ENCODE measurements around the gene AKAP7. TPM values are rescaled to one million over a fixed set of nuclear protein-coding genes. Genes with fewer than 3 reads are reported as not detected.

AKAP7 gene
- total RNA-seq, 1 experiment from 2014 or later: 3.1 TPM

- H3K4me2 ChIP-seq (ENCODE audit: low read length): no peak overlapping the region
- H3K4me3 ChIP-seq (replicated peaks in 1 of 2; ENCODE audit: low read depth in 1 of 2, low read length in 2 of 2): no peak overlapping the region
- CTCF ChIA-PET: no interaction called here
- no peaks in the 10 kb centered on the region for H4K20me1 ChIP-seq (ENCODE audit: insufficient read depth)
- H3K36me3 ChIP-seq (ENCODE audit: control insufficient read depth in 1 of 2, insufficient read depth in 2 of 2, low read length in 2 of 2): no peaks in the 10 kb centered on the region
- BruUV-seq (replicated peaks): no TSS peak
- H3K79me2 ChIP-seq (ENCODE audit: insufficient read depth, low read length): no peaks in the 10 kb centered on the region
- H3K27me3 ChIP-seq (ENCODE audit: insufficient read depth, low read length): no peaks in the 10 kb centered on the region
- no peaks in the 10 kb centered on the region for H3K9me2 ChIP-seq (ENCODE audit: insufficient read depth)
- TF ChIP-seq EZH2phosphoT487 (IDR thresholded peaks at IDR 0.05; ENCODE audit: borderline replicate concordance): no peak
- no peak for TF ChIP-seq JUND (IDR thresholded peaks at IDR 0.05)
- no peak for TF ChIP-seq EZH2 (IDR thresholded peaks at IDR 0.05)
- TF ChIP-seq, protein P1, sequence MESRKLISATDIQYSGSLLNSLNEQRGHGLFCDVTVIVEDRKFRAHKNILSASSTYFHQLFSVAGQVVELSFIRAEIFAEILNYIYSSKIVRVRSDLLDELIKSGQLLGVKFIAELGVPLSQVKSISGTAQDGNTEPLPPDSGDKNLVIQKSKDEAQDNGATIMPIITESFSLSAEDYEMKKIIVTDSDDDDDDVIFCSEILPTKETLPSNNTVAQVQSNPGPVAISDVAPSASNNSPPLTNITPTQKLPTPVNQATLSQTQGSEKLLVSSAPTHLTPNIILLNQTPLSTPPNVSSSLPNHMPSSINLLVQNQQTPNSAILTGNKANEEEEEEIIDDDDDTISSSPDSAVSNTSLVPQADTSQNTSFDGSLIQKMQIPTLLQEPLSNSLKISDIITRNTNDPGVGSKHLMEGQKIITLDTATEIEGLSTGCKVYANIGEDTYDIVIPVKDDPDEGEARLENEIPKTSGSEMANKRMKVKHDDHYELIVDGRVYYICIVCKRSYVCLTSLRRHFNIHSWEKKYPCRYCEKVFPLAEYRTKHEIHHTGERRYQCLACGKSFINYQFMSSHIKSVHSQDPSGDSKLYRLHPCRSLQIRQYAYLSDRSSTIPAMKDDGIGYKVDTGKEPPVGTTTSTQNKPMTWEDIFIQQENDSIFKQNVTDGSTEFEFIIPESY (IDR thresholded peaks at IDR 0.05; ENCODE audit: extremely low read depth, insufficient replicate concordance, low read length): no peak
- TF ChIP-seq, protein P2, sequence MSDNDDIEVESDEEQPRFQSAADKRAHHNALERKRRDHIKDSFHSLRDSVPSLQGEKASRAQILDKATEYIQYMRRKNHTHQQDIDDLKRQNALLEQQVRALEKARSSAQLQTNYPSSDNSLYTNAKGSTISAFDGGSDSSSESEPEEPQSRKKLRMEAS (IDR thresholded peaks at IDR 0.05): no peak
- no peak for TF ChIP-seq FOSL1 (IDR thresholded peaks at IDR 0.05; ENCODE audit: low read depth)
- no peak for TF ChIP-seq POLR2AphosphoS5 (IDR thresholded peaks at IDR 0.05; ENCODE audit: low read depth, low read length)
- no peak for TF ChIP-seq YY1 (IDR thresholded peaks at IDR 0.05; ENCODE audit: extremely low read depth, insufficient replicate concordance, low read depth, low read length)
- TF ChIP-seq REST (IDR thresholded peaks at IDR 0.05; ENCODE audit: low read depth): no peak
- no peak for TF ChIP-seq SRF (IDR thresholded peaks at IDR 0.05; ENCODE audit: low read depth)
- no peak for TF ChIP-seq SP1 (IDR thresholded peaks at IDR 0.05; ENCODE audit: low read depth)
- no peak for TF ChIP-seq EGR1 (IDR thresholded peaks at IDR 0.05; ENCODE audit: low read depth)
- TF ChIP-seq, protein P3, sequence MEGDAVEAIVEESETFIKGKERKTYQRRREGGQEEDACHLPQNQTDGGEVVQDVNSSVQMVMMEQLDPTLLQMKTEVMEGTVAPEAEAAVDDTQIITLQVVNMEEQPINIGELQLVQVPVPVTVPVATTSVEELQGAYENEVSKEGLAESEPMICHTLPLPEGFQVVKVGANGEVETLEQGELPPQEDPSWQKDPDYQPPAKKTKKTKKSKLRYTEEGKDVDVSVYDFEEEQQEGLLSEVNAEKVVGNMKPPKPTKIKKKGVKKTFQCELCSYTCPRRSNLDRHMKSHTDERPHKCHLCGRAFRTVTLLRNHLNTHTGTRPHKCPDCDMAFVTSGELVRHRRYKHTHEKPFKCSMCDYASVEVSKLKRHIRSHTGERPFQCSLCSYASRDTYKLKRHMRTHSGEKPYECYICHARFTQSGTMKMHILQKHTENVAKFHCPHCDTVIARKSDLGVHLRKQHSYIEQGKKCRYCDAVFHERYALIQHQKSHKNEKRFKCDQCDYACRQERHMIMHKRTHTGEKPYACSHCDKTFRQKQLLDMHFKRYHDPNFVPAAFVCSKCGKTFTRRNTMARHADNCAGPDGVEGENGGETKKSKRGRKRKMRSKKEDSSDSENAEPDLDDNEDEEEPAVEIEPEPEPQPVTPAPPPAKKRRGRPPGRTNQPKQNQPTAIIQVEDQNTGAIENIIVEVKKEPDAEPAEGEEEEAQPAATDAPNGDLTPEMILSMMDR (IDR thresholded peaks at IDR 0.05 in 2 of 3, conservative IDR thresholded peaks at IDR 0.05 in 1 of 3; ENCODE audit: borderline replicate concordance in 1 of 3, insufficient read depth in 1 of 3, low read depth in 2 of 3, low read length in 2 of 3): no peak
- TF ChIP-seq SIN3A (IDR thresholded peaks at IDR 0.05; ENCODE audit: low read depth): no peak
- no peak for TF ChIP-seq CBX3 (IDR thresholded peaks at IDR 0.05; ENCODE audit: low read depth)
- no peak for TF ChIP-seq ZFX (IDR thresholded peaks at IDR 0.05)
- no peak for TF ChIP-seq RAD21 (IDR thresholded peaks at IDR 0.05; ENCODE audit: low read depth)
- no peak for TF ChIP-seq ELF1 (IDR thresholded peaks at IDR 0.05; ENCODE audit: borderline replicate concordance, low read depth)
- no peak for TF ChIP-seq POLR2A (IDR thresholded peaks at IDR 0.05; ENCODE audit: borderline replicate concordance, extremely low read depth, insufficient read depth, insufficient read length)
- no peak for TF ChIP-seq ZNF274 (IDR thresholded peaks at IDR 0.05; ENCODE audit: low read depth, low read length)
- RAD21 ChIA-PET (ENCODE audit: low non-redundant PET in 1 of 2, low total read pairs in 2 of 2, uncharacterized antibody in 2 of 2, unreplicated experiment in 2 of 2): no interaction called here
- ATAC-seq (no peak), DNase-seq (ENCODE audit: low read depth, low spot score) (no peak)
- POLR2A ChIA-PET: no interaction called here
- intact Hi-C loops (cut with micrococcal nuclease): no loop called here
- H3K4me1 ChIP-seq (ENCODE audit: control insufficient read depth in 1 of 2, insufficient read depth in 2 of 2, low read length in 2 of 2): no peaks in the 10 kb centered on the region
- no peak overlapping the region for H3K27ac ChIP-seq (ENCODE audit: low read depth, low read length)
- H2AFZ ChIP-seq (ENCODE audit: low read depth, low read length, poor library complexity, severe bottlenecking): no peak overlapping the region
- no peaks in the 10 kb centered on the region for H3K9me3 ChIP-seq (ENCODE audit: control insufficient read depth in 1 of 2, insufficient read depth in 1 of 2, low read depth in 1 of 2, low read length in 2 of 2)
- no peak overlapping the region for H3K9ac ChIP-seq (ENCODE audit: low read length)
Measured at GRCh38 chr6:131231103-131231502, 95.8 kb downstream of the AKAP7 start.
